ENCODE data around the gene TOMM22.

Gene TOMM22

GRCh38 chr22:38697425-38698089 lies 15.8 kb downstream of the TOMM22 start:
- Histone ChIP-seq H3K36me3 (no peaks in the 10 kb centered on the region), H3K27ac (no peak overlapping the region), H3K4me1 (ENCODE audit: control insufficient read depth in 1 of 2, insufficient read depth in 1 of 2, low read depth in 1 of 2, low read length in 1 of 2) (peaks cover 32 to 36% of the 10 kb centered on the region in 2 experiments), H3K27me3 (no peaks in the 10 kb centered on the region), H3K4me3 (ENCODE audit: low read depth in 1 of 2, low read length in 1 of 2) (no peak overlapping the region), H3K9me3 (no peaks in the 10 kb centered on the region)
- TF ChIP-seq CTCF (IDR thresholded peaks at IDR 0.05) = no peak

GRCh38 chr22:38698407-38699094 lies 16.8 kb downstream of the TOMM22 start:
- no peak overlapping the region for H3K4me3 ChIP-seq (ENCODE audit: low read depth in 1 of 2, low read length in 1 of 2)
- H3K27ac ChIP-seq = no peak overlapping the region
- H3K36me3 ChIP-seq = no peaks in the 10 kb centered on the region
- H3K9me3 ChIP-seq = no peaks in the 10 kb centered on the region
- H3K27me3 ChIP-seq = no peaks in the 10 kb centered on the region
- TF ChIP-seq CTCF (IDR thresholded peaks at IDR 0.05) = no peak
- H3K4me1 ChIP-seq (ENCODE audit: control insufficient read depth in 1 of 2, insufficient read depth in 1 of 2, low read depth in 1 of 2, low read length in 1 of 2) = peaks cover 32 to 36% of the 10 kb centered on the region in 2 experiments

GRCh38 chr22:38699143-38699542 lies 17.4 kb downstream of the TOMM22 start:
- Histone ChIP-seq H3K9me3 (no peaks in the 10 kb centered on the region), H3K36me3 (no peaks in the 10 kb centered on the region), H3K27me3 (no peaks in the 10 kb centered on the region), H3K4me1 (ENCODE audit: control insufficient read depth in 1 of 2, insufficient read depth in 1 of 2, low read depth in 1 of 2, low read length in 1 of 2) (peaks cover 32 to 36% of the 10 kb centered on the region in 2 experiments), H3K27ac (peak overlapping the region; percentile 98), H3K4me3 (ENCODE audit: low read depth in 1 of 2, low read length in 1 of 2) (no peak overlapping the region)
- TF ChIP-seq CTCF (IDR thresholded peaks at IDR 0.05) = no peak

- Histone ChIP-seq H3K36me3 (no peaks in the 10 kb centered on the region), H3K4me3 (ENCODE audit: low read depth in 1 of 2, low read length in 1 of 2) (peak overlapping the region; percentile 77 to 83), H3K27me3 (no peaks in the 10 kb centered on the region), H3K27ac (peak overlapping the region; percentile 98), H3K4me1 (ENCODE audit: control insufficient read depth in 1 of 2, insufficient read depth in 1 of 2, low read depth in 1 of 2, low read length in 1 of 2) (peaks cover 36 to 41% of the 10 kb centered on the region in 2 experiments), H3K9me3 (no peaks in the 10 kb centered on the region)
- TF ChIP-seq CTCF (IDR thresholded peaks at IDR 0.05) = no peak
Observed at GRCh38 chr22:38699784-38700183, 18.0 kb downstream of the TOMM22 start.

- H3K27me3 ChIP-seq = no peaks in the 10 kb centered on the region
- H3K36me3 ChIP-seq = no peaks in the 10 kb centered on the region
- no peak for TF ChIP-seq CTCF (IDR thresholded peaks at IDR 0.05)
- peak overlapping the region; percentile 77 to 83 for H3K4me3 ChIP-seq (ENCODE audit: low read depth in 1 of 2, low read length in 1 of 2)
- no peaks in the 10 kb centered on the region for H3K9me3 ChIP-seq
- H3K27ac ChIP-seq = peak overlapping the region; percentile 98
- peaks cover 42 to 45% of the 10 kb centered on the region in 2 experiments for H3K4me1 ChIP-seq (ENCODE audit: control insufficient read depth in 1 of 2, insufficient read depth in 1 of 2, low read depth in 1 of 2, low read length in 1 of 2)
Observed at GRCh38 chr22:38700270-38700788, 18.6 kb downstream of the TOMM22 start.
